T-helper 1 cell treated with Interleukin-12 subunit alpha and Interleukin-12 subunit beta and Interleukin-4 antibody, amounts not matched to agents 30 ng/mL and 1 ng/mL, for 36 hours (primary cell): ENCODE data around the gene SLC6A20. TPM values are rescaled to one million over a fixed set of nuclear protein-coding genes. Genes with fewer than 3 reads are reported as not detected.

Source experiments
- intact Hi-C: fragments of 100-400 bp; cut with micrococcal nuclease; formaldehyde crosslinking; loops from one replicate; pipeline ENCODE4 v1.15.1; 2024
- total RNA-seq: library from RNA; stranded (reverse); gene quantifications from 2 replicates; pipeline ENCODE4 v1.2.3, GENCODE V29; 2022

The SLC6A20 gene
- total RNA-seq, 1 donor from 2014 or later, result not detected

DNA sequence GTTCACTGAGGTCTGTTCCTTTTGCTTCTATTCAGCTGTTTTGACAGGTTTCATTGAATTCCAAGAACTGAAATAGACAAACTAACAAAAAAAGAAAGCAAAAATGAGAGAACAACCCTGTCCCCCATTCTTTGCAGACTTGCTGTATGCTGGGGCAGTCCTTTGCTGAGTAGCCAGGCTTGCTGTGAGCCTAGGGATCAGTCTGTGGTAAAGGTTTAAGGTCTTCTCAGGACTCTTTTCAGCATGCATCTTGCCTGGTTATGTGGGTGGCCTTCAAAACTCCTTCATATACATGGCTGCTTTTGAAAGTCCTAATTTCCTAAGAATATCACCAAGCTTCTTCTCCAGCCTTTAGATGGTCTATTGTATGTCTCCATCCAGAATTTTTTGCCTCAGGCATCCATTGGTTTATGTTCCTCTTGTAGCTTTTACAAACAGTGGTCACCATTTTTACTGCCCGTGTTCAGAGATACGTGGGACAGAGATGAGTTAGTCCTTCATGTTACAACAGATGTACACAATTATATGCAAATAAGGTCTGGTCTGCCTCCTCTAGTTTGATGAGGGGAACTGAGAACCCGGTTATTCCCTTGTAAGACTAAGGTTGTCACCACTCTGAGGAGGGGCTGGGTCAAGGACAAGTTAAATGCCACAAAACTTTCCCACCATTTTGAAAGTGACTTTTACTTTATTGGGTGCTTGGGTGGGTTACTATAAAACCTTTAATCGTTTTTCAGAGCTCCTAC is 65.8 kb downstream of the SLC6A20 start:
- intact Hi-C loops, result no loop called here

GRCh38 chr3:45729614-45730013 is 66.7 kb downstream of the SLC6A20 start:
- intact Hi-C loops, result no loop called here

DNA sequence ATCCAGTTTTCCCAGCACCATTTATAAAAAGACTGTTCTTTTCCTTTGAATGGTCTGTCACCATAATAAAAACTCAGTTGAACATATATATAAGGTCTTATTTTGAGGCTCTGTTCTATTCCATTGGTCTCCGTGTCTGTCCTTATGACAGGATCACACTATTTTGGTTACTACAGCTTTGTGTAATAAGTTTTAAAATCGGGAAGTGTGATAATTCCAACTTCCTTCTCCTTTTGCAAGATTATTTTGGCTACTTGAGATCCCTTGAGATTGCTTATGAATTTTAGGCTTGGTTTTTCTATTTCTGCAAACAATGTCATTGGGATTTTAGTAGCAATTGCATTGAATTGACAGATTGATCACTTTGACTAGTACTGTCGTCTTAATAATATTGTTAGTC is 71.4 kb downstream of the SLC6A20 start:
- intact Hi-C loops, result no loop called here

GRCh38 chr3:45719655-45720487 is 76.5 kb downstream of the SLC6A20 start:
- intact Hi-C loops, result no loop called here

DNA sequence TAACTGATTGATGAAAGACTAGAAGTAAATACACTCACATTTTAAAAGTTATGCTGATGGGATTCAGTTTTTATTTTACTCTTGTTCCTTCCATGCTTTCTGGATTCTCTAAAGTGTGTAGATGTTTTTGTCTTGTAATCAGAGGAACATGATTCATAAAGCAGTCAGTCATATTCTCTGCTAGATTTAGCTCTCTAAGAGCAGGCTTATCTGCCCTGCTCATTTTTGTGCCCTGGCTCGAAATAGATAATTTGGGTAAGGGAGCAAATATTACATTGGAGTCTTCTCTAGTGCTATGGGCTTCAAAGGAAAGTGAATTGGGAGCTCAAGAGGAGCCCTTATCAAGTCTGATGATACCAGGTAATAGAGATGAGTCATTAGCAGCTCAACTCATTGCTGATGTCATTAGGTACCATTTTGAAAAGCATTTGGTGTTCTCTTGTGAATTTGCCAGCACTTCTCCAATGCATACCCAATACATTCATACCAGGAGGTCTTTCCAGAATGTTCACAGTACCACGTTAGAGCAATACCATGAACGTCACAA is 79.5 kb downstream of the SLC6A20 start:
- intact Hi-C loops, result no loop called here

DNA sequence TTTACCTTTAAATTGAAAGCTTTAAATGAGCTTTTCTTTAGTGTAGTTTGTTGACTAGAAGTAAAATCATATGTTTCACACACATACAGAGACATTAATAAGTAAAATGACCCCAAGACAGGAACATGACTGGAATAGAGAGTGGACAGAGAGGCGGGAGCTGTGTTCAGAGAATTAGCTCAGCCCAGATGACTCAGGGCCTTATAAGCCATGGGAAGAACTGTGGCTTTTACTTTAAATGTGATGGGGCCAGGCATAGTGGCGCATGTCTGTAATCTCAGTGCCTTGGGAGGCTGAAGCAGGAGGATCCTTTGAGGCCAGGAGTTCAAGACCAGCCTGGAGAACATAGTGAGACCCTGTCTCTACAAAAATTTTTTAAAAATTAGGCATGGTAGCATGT is 80.4 kb downstream of the SLC6A20 start:
- intact Hi-C loops, result no loop called here

DNA sequence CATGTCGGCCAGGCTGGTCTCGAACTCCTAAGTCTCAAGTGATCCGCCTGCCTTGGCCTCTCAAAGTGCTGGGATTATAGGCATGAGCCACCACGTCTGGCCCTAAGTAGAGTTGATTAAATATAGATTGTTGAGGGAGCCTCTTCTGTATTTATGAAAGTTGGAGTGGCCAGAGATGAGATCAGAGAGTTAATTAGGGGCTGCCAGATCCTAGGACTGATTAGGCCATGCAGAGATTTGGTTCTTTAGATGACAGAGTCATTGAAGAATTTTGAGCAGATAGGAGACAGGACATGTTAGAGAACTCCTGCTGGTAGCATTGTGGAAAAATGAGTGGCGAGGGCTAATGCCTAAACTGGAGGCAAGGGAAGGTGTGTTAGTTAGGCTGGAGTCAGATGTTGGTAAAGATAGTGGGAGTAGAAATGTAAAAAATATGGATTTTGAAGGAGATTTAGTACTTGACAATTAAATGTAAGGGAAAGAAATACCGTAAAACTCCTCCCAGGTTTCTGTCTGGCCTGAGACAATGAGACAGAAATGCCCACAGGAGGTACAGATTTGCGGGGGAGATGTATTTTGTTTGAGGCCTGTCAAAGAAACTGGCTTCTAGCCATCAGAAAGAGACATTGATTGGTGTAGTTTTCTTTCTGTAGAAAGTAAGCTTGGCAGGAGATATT is 83.8 kb downstream of the SLC6A20 start:
- intact Hi-C loops, result no loop called here

DNA sequence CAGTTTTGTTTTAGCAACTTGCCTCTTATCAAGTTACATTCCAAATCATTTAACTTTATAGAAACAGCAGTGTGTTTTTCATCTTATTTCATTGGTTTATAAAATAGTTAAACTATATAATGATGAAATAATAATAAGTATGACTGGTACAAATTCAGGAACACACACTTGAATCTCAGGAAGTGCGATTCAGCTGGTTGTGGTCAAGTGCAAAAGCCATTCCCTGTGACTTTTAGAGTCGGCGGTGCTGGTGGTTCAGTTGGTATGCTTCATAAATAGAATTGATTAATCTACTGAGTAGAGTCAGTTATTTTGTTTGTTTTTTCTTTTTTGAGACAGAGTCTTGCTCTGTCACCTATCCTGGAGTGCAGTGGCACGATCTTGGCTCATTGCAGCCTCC is 84.4 kb downstream of the SLC6A20 start:
- intact Hi-C loops, result no loop called here

DNA sequence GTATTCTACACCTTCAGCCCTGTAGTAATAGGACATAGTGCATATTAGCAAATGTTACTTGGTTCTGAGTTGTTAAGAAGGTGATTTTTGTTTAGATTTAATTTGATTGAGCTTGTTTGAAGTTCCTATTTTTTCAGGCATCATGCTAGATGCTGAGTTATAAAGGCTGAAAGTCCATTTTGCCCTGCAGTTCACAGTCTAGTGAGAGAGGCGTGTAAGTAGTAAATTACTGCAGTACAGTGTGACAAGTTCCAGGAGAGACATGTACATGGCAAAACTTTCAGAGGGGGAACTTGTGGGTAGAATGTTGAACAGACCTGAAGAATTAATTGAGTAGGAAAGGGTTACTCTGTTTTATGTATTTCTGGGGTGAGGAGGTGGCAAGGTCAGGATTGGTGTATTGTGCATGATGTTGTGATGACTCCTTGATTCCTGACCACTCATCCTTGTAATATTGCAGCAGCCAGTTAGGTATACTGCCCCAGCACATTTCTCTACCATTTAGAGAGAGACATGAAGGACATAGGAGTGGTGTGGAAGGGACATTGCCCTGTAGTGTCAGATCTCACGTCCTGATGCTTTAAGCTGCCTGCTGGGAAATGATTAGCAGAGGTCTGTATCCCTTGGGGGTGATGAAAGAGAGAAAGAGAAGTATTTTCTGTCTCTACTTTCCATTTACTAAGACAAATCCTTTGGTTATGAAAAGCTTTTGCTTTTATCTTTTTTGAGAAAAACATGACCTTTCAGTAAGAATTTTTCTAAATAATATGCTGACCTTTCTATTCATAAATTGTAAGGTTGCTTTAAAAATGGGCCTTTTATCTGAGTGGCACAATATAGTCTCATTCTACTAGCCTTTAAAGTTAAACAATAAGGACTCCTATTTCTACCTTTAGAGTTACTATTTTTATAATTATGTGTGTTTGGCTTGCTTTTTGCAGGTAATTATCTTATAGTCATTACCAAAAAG is 90.2 kb downstream of the SLC6A20 start:
- intact Hi-C loops, result no loop called here

Other genes with a start within 250 kb of the SLC6A20 start
- gene LIMD1, start 201.8 kb downstream of the SLC6A20 start, total RNA-seq, result 37.7 and 45.7 TPM in 2 replicates
- 76.2 and 78.0 TPM in 2 replicates for gene SACM1L, start 107.1 kb downstream of the SLC6A20 start, total RNA-seq
- 7.6 and 7.8 TPM in 2 replicates for gene LZTFL1, start 45.6 kb upstream of the SLC6A20 start, total RNA-seq
- gene CCR9, start 90.0 kb upstream of the SLC6A20 start, total RNA-seq, result not detected in 2 replicates
- 91.7 and 93.7 TPM in 2 replicates for gene CXCR6, start 146.9 kb upstream of the SLC6A20 start, total RNA-seq
- 24.7 and 25.2 TPM in 2 replicates for gene FYCO1, start 199.3 kb upstream of the SLC6A20 start, total RNA-seq
- 0.05 TPM in 2 replicates for gene XCR1, start 230.9 kb upstream of the SLC6A20 start, total RNA-seq